Neural crest cell (in vitro differentiated cells): ENCODE results near the gene GATA2. TPM values are rescaled to one million over a fixed set of nuclear protein-coding genes. Genes with fewer than 3 reads are reported as not detected.

Experiments
- DNase-seq: peaks from one replicate; pipeline ENCODE4 v3.0.0; 2021; ENCODE audit warnings: low read depth, mixed read lengths, low spot score
- H3K27ac Mint-ChIP-seq: one replicate; pipeline ENCODE4 v1.8.0; 2021; ENCODE audit warnings: mild to moderate bottlenecking, mixed read lengths; ENCODE audit not compliant: unreplicated experiment
- H3K27me3 Mint-ChIP-seq: 2 replicates; pipeline ENCODE4 v1.8.0; 2021; ENCODE audit warnings: low read depth, mild to moderate bottlenecking, mixed read lengths
- H3K36me3 Mint-ChIP-seq: 2 replicates; pipeline ENCODE4 v1.8.0; 2021; ENCODE audit warnings: low read depth, mild to moderate bottlenecking, mixed read lengths
- H3K4me1 Mint-ChIP-seq: 2 replicates; pipeline ENCODE4 v1.8.0; 2021; ENCODE audit warnings: mixed read lengths
- H3K4me3 Mint-ChIP-seq: one replicate; pipeline ENCODE4 v1.8.0; 2021; ENCODE audit warnings: mild to moderate bottlenecking, mixed read lengths
- H3K9me3 Mint-ChIP-seq: 2 replicates; pipeline ENCODE4 v1.8.0; 2021; ENCODE audit warnings: mixed read lengths
- CTCF ChIP-seq: fragments of 200-600 bp; sonication (generic); conservative IDR thresholded peaks from 2 replicates; pipeline ENCODE4 v1.5.0; 2021; ENCODE audit warnings: antibody characterized with exemption, mild to moderate bottlenecking
- total RNA-seq: library from RNA; stranded (reverse); gene quantifications from 2 replicates; pipeline ENCODE4 v1.2.1, GENCODE V29; 2021

The GATA2 gene
- total RNA-seq, 1 donor from 2014 or later = 0.30 TPM

- no peak for DNase-seq
- Mint-ChIP-seq H3K9me3 (no peaks in the 10 kb centered on the region), H3K27ac (no peak overlapping the region), H3K4me1 (no peaks in the 10 kb centered on the region), H3K27me3 (peaks cover 96% of the 10 kb centered on the region), H3K36me3 (no peaks in the 10 kb centered on the region), H3K4me3 (no peak overlapping the region)
- TF ChIP-seq CTCF = no peak
Observed at GRCh38 chr3:128475355-128475754, 17.6 kb downstream of the GATA2 start.

- no peak for DNase-seq
- peaks cover 87% of the 10 kb centered on the region for H3K27me3 Mint-ChIP-seq
- H3K4me3 Mint-ChIP-seq = no peak overlapping the region
- no peak for TF ChIP-seq CTCF
- no peaks in the 10 kb centered on the region for H3K36me3 Mint-ChIP-seq
- H3K27ac Mint-ChIP-seq = no peak overlapping the region
- no peaks in the 10 kb centered on the region for H3K9me3 Mint-ChIP-seq
- no peaks in the 10 kb centered on the region for H3K4me1 Mint-ChIP-seq
Observed at GRCh38 chr3:128473737-128474136, 19.3 kb downstream of the GATA2 start.

GRCh38 chr3:128473180-128473519 is 19.9 kb downstream of the GATA2 start:
- TF ChIP-seq CTCF = no peak
- H3K9me3 Mint-ChIP-seq = no peaks in the 10 kb centered on the region

DNA sequence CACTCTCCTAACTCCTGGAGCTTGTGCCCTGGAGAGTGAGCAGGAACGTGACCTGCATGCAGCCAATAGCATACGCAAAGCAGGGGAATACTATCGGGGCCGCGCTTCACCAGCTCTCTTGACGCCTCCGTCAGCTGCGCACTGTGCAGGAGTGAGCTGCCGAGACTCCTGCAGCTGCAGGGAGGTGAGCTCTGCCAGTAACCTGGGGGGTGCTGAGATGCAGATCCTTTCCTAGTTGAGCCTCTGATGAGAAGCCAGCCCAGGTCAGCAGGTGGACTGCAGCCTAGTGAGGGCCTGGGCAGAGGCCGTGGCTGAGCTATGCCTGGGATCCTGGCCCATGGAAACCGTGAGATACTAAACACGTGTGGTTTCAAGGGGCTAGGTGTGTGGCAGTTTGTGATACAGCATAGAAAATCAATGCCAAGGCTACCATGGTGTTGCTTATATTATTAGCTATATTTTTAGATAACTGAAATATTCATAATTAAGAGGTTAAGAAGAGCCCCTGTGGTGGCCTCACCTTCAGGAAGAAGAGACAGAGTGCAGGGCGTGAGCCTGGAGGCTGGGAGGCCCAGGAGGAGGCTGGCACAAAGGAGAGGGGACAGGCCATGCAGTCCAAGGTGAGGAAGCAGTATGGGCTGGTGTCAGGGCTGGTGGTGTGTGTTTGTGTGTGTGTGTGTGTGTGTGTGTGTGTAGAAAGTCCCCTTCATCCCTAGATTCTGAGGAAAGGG is 20.4 kb downstream of the GATA2 start:
- Mint-ChIP-seq H3K4me1 (no peaks in the 10 kb centered on the region), H3K36me3 (no peaks in the 10 kb centered on the region), H3K9me3 (no peaks in the 10 kb centered on the region), H3K4me3 (no peak overlapping the region), H3K27ac (no peak overlapping the region), H3K27me3 (peaks cover 79% of the 10 kb centered on the region)
- TF ChIP-seq CTCF = no peak
- no peak for DNase-seq

More at GRCh38 chr3:128473180-128473519, 19.9 kb downstream of the GATA2 start:
- Mint-ChIP-seq H3K36me3 (no peaks in the 10 kb centered on the region), H3K27ac (no peak overlapping the region), H3K27me3 (peaks cover 84% of the 10 kb centered on the region), H3K4me1 (no peaks in the 10 kb centered on the region), H3K4me3 (no peak overlapping the region)
- no peak for DNase-seq

GRCh38 chr3:128471720-128472119 is 21.3 kb downstream of the GATA2 start:
- H3K9me3 Mint-ChIP-seq = no peaks in the 10 kb centered on the region
- no peaks in the 10 kb centered on the region for H3K36me3 Mint-ChIP-seq

More at GRCh38 chr3:128471720-128472119, 21.3 kb downstream of the GATA2 start:
- Mint-ChIP-seq H3K27ac (no peak overlapping the region), H3K4me3 (no peak overlapping the region), H3K4me1 (no peaks in the 10 kb centered on the region), H3K27me3 (peaks cover 79% of the 10 kb centered on the region)
- DNase-seq = no peak
- TF ChIP-seq CTCF = no peak
